HG02885 (cell line): Measurements from ENCODE around the gene ASTN2.

Experiments
- ATAC-seq: cut with Tn5 transposase; IDR thresholded peaks from one replicate; pipeline ENCODE4 v1.9.1; 2021; ENCODE audit warnings: mild to moderate bottlenecking; ENCODE audit not compliant: unreplicated experiment, poor library complexity

ASTN2 gene

DNA sequence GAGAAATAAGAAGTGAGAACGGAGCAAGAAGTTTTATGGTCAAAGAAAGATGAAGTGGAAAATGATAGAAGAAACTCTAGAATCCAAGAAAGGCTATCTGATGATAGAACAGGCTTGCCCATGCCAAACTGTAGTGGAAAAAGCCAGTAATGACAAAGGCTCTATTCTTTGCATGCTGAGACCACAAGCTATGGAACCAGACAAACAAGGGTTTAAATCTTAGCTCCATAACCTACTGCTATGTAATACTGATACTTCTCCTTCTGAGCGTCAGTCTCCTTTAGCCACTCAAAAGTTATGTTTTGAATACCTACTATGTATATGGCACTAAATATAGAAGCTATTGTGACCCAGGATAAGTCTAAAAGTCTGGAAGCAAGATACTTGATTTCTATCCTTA is 778.9 kb downstream of the ASTN2 start:
- no peak for ATAC-seq

DNA sequence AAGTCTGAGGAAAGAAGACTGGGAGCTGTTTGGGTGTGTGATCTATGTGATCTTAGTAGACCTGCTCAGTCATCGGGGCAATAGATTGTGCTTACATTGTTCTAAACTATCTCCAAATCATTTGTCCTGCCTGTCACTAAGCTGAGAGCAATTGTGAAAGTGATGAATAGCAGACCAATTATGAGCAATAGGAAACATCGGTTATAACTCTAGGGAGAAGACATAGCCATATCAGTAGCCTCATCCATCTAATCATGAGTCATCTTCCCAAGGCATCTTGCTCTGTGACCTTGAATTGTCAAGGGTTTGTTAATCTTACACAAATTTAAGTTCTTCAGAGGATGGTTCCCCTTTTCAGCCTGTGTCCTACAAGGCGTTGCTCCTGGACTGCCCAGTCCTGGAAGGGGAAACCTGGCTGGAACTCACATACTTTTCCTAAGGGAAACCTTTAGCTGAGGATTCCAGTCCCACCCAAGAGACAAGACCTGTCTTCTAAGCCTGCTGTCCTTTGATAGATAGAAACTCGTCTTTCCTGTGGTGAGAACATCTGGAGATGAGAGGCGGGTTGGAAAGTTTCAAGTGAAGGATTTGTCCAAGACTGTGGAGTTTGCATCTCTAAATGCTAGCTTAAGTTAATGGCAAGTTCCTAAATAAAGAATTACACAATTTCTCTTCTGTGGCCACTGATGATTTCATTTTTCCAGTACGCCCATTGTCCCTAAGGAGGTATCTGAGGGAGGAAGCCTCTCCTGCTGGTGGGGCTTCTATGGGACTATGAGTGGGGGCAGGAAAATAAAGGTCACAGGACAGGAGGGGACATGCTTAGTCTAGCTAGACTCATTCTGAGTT is 781.6 kb downstream of the ASTN2 start:
- ATAC-seq: no peak

DNA sequence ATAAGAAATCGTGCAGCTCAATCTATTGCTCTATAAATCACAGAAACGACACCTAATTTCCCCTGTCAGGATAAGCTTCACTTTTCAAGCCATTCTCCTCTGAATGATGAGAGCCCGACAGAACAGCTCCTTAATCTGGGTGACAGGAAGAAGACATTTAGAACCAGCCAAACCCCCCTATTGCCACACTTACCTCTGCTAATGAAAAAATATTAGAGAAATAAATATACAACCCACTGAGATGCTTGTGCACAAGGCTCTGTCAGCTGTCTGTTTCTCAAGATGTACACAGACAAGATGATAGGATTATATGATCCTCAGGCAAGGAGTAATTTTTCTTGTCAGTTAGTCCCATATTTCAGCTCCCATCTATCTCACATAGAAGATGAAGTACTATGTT is 785.2 kb downstream of the ASTN2 start:
- no peak for ATAC-seq

DNA sequence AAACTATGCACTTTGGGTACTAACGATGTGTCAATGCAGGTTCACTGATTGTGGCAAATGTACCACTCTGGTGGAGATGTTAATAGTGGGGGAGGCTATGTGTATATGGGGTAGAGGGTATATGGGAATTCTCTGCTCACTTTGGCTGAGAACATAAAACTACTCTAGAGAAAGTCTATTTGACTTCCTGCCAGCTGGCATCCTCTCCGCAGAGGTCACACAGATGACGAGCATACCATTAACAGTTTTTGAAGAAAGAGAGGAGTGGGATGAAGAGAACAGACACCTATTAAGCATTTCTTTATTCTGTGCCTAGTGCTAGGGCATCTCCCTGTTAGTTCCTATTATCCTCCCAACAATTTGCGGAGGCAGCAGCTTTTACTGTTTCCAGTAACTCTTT is 786.1 kb downstream of the ASTN2 start:
- ATAC-seq: no peak

- ATAC-seq: no peak
Observed at GRCh38 chr9:116627433-116627832, 787.4 kb downstream of the ASTN2 start.

DNA sequence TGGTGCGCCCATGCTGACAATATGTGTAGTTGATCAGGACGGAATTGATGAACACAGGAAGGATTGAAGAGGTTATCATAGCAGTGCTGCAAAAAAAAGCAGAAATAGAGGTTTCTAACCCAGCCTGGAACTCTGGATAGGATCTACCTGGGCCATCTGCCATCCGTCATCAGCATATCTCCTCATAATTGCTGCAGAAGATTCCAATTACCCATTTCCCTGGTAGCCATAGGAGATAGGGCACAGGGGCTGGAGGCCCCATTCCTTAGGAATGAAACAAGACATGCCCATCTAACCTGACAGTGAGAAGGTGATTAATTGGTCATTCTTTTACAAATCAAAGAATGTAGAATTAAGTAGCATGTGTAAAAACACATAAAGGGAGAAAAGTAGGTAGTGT is 788.1 kb downstream of the ASTN2 start:
- ATAC-seq: no peak

DNA sequence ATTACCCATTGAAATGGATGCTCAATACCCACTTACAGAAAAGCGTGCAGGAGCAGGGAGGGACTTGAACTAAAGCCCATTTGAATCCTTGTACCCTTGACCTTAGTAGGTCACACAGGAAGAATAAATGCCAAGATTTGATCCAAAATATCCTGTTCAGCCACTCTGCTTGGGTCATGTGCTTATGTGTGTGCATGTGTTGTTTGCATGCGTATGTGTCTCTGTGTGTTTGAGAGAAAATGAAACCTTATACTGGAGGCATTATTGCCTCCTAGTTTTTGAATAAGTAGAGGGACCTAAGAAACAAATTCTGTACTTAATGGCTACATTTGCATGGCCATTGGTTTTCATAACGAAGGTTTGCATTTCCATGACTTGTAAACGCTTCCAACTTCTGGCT is 791.1 kb downstream of the ASTN2 start:
- ATAC-seq: no peak

DNA sequence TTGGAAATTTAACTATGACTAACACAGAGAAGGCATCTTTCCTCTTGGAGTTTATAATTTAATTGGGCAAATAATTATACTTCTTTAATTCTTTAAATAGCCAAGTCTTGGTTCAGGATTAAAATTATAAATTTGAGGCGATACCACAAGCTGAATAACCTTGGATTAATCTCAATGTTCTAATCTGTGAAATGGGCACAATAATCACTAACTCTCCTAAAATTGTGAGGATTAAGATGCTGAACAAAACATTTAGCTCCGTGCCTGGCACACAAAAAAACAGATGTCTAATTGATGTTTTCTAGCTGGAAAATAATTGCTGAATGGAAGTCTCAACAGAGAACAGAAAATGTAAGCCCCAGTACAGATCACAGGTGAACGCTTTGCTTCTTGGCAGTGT is 797.5 kb downstream of the ASTN2 start:
- ATAC-seq: no peak

DNA sequence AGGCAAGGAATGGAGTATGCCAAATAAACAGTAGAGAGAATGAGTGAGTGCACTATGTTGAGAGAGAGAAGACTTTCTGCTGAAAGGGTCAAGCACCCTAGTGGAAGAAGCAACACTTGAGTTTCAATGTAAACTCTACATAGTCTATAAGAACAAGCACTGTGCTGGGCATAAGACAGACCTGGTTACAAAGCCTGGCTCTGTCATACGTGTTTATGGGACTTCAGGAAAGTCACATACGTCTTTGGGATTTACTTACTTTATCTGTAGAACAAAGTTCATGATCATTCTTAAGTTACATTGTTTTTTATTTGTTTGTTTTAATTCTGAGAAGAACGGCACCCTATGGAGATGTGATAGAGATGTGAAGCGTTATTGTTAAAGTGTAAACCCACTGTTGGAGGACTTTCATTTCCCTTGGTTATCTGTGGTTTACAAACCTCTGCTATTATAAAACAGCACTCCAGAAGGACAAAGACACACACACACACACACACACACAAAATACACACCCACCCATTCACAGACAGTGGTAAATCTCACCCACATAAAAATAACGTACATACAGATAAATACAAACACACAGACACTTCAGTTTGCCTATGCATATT is 798.4 kb downstream of the ASTN2 start:
- no peak for ATAC-seq

- ATAC-seq: no peak
Observed at GRCh38 chr9:116608064-116608463, 806.8 kb downstream of the ASTN2 start.

DNA sequence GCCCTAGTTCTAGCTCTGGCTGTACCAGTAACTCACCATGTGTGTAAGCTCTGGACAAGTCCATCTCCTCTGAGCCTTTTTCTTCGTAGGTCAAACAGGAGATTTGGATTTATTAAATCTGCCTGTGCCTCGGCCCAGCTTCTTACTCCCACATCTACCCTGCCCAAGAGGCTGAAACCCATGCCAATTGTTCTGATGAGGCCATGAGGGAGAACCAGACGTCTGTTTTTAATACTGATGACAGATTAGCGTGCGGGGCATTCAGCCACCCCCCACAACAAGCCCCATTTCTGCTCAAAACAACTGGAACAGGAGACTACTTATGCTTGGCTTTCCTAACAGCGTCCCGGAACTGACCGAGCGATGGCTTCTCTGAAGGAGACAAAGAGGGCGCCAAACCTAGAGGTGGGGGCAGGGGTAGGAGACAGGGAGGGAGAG is 808.9 kb downstream of the ASTN2 start:
- no peak for ATAC-seq

DNA sequence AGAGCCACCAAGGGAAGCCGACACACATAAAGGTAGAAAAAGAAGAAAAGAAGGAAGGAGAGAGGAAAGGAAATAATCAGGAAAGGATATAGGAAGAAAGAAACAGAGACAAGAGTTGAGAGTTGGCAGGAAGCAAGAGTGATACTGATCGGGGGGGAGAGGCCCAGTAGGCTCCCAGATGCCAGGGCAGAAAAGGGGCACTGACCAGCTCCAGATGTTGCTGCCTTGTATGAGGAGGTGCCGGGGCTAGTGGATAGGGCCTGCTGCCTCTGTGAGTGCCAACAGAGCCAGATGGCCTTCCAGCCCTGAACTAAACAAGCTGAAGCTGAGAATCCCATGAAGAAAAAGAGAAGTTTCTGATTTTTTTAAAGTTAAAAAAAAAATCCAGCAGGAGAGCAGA is 809.8 kb downstream of the ASTN2 start:
- no peak for ATAC-seq

GRCh38 chr9:116604251-116604650 is 810.6 kb downstream of the ASTN2 start:
- ATAC-seq: no peak

GRCh38 chr9:116599342-116599884 is 815.4 kb downstream of the ASTN2 start:
- no peak for ATAC-seq

DNA sequence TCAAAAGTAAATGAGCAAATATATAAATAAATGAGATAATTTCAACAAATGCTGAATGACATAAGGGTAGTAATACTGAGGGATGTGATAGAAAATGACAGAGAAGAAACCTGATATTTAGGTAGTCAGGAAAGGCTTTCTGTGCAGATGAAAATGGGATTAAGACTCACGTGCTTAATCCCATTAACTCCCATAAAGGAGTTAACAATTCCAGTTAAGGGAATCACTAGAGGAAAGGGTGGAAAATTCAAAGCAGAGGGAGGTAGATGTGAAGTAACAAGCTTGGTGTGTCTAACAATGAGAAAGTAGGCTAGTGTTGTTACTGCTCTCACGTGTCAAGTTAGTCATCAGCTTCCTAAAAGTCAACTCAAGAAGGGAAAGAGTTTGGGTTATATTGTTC is 818.2 kb downstream of the ASTN2 start:
- ATAC-seq: no peak

- ATAC-seq: no peak
Observed at GRCh38 chr9:116594547-116594946, 820.3 kb downstream of the ASTN2 start.

DNA sequence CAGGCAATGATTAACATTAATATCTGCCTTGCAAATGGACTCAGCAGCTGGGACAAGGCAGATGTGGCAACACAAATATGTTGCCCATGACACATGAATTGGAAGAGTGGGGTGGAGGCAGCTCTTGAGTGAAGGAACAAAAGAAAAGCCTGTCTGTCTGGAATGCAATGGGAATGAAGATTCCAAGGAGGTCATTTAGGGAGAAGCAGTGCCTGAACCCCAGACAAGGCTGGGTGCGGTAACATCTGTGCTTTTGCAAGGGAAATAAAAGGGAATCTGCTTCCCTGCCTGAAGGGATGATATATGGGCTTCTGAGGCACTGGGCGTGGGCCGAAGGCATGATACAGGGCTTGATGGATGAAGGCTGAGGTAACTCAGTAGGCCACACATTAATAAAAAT is 821.9 kb downstream of the ASTN2 start:
- no peak for ATAC-seq

DNA sequence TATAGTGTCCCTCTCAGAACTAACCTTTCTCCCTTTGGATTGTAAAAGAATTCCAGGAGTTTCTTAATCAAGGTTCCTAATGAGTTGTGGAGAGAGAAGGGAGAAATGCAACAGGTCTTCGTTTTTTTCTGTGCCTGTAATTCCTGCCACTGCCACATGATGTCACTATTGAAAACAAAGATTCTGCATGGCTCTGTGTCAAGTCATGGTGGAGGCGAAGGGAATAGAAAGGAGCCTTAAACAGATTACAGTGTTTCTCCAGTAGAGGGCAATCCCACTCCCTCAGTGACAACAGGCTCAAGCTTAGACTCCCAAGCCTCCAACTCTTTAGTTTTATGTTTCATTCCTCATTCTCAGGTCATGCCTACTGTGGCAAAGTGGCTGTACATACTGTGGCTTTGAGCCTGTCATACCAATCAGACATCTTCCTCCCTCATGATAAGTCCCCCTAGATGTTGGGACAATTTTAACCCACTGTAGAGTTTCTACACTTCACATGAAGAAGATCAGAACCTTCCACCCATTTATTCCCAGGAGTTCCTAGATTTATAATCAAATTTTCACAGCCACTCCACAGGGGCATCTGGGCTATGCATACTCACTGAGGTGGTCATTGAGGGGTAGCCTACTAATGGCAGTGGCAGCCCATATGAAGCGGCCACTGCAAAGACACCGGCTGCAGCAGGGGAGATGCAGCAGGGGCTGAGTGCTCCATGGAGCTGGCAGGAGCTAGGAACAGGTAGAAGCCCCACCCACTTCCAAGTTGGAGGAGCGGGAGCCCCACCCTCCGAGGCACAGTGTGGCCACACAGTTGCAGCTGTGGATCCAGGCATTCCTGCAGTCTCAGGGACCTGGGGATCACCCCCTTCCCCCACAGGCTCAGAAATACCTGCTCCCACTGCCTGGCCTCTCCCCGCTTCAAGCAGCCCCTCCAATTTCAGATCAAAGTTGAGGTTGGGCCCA is 825.2 kb downstream of the ASTN2 start:
- no peak for ATAC-seq

DNA sequence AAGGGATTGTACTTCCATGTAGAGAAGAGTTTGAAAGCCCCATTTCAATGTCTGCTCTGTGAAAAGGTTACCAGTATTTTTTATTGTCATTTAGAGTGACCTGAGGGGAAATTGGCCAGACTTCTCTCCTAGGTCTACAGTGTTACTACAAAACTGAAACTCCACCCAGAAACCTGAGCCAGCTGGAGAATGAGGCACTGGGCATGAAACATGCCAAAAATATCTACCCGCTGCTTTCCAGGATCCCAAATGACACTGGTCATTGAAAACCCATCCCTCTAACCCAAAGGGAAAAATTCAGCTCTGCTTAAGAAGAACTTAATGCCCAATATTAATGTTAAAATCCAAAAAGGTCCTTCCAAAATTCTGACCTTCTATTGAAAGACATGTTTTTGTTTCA is 826.9 kb downstream of the ASTN2 start:
- no peak for ATAC-seq

GRCh38 chr9:116585896-116586295 is 829.0 kb downstream of the ASTN2 start:
- ATAC-seq: no peak

- ATAC-seq: no peak
Observed at GRCh38 chr9:116585204-116585603, 829.7 kb downstream of the ASTN2 start.
